ENCODE measurements around the gene STK11. TPM values are rescaled to one million over a fixed set of nuclear protein-coding genes. Genes with fewer than 3 reads are reported as not detected.
"Not testable (repeated sequence)": the region's sequence is repeated elsewhere in the genome, so short reads cannot be mapped to it uniquely, and the experiment has no call there.

Gene STK11
- total and polyA plus RNA-seq, 3 donors from 2014 or later: 194 to 209 (median 197) TPM

- H3K36me3 ChIP-seq (ENCODE audit: low read depth, missing control alignments): no peaks in the 10 kb centered on the region
- intact Hi-C loops (cut with DNase I; ENCODE audit: low total_unique reads): no loop called here
- no peak for TF ChIP-seq POLR2A (IDR thresholded peaks at IDR 0.05)
- TF ChIP-seq CTCF (IDR thresholded peaks at IDR 0.05): no peak
- H3K27me3 ChIP-seq: no peaks in the 10 kb centered on the region
- DNase-seq: no peak
- 82 to 85% methylated on average over 9 to 18 of the region's 19 CpGs for WGBS, 2 donors
- H3K4me1 ChIP-seq: no peaks in the 10 kb centered on the region
- no peak overlapping the region for H3K4me3 ChIP-seq
- no peaks in the 10 kb centered on the region for H3K9me3 ChIP-seq
- no peak overlapping the region for H3K27ac ChIP-seq
These were observed 21.9 kb upstream of the STK11 start for GRCh38 chr19:1183543-1184172.

GRCh38 chr19:1189419-1189818, 16.2 kb upstream of the STK11 start:
- Histone ChIP-seq H3K4me1 (no peaks in the 10 kb centered on the region), H3K36me3 (ENCODE audit: low read depth, missing control alignments) (no peaks in the 10 kb centered on the region), H3K4me3 (no peak overlapping the region), H3K9me3 (no peaks in the 10 kb centered on the region), H3K27ac (no peak overlapping the region), H3K27me3 (no peaks in the 10 kb centered on the region)
- no peak for TF ChIP-seq POLR2A (IDR thresholded peaks at IDR 0.05)
- no peak for TF ChIP-seq CTCF (IDR thresholded peaks at IDR 0.05)
- WGBS, 2 donors: 81 to 82% methylated on average over 9 of the region's 9 CpGs
- intact Hi-C loops (cut with DNase I; ENCODE audit: low total_unique reads): no loop called here
- DNase-seq: no peak

GRCh38 chr19:1199531-1199930, 6.0 kb upstream of the STK11 start:
- DNase-seq: no peak
- no peaks in the 10 kb centered on the region for H3K27me3 ChIP-seq
- TF ChIP-seq CTCF (IDR thresholded peaks at IDR 0.05) (no peak), POLR2A (IDR thresholded peaks at IDR 0.05) (no peak)
- H3K4me3 ChIP-seq: no peak overlapping the region
- H3K9me3 ChIP-seq: no peaks in the 10 kb centered on the region
- WGBS, 2 donors: 86 to 90% methylated on average over 10 of the region's 10 CpGs
- H3K36me3 ChIP-seq (ENCODE audit: low read depth, missing control alignments): no peaks in the 10 kb centered on the region
- peaks cover 15% of the 10 kb centered on the region for H3K4me1 ChIP-seq
- no peak overlapping the region for H3K27ac ChIP-seq
- intact Hi-C loops (cut with DNase I; ENCODE audit: low total_unique reads): no loop called here

GRCh38 chr19:1200614-1201013, 5.0 kb upstream of the STK11 start:
- H3K27me3 ChIP-seq; H3K36me3 ChIP-seq (ENCODE audit: low read depth, missing control alignments); H3K4me3 ChIP-seq; intact Hi-C loops (cut with DNase I; ENCODE audit: low total_unique reads); H3K27ac ChIP-seq; DNase-seq; H3K9me3 ChIP-seq: not testable (repeated sequence)
- WGBS, 2 donors: 86 to 91% methylated on average over 3 to 4 of the region's 4 CpGs
- H3K4me1 ChIP-seq: peaks cover 22% of the 10 kb centered on the region

- H3K27me3 ChIP-seq: no peaks in the 10 kb centered on the region
- no peak for TF ChIP-seq POLR2A (IDR thresholded peaks at IDR 0.05)
- no peak for TF ChIP-seq CTCF (IDR thresholded peaks at IDR 0.05)
- peak overlapping the region; percentile 69 to 80 for H3K4me3 ChIP-seq
- no peaks in the 10 kb centered on the region for H3K36me3 ChIP-seq (ENCODE audit: low read depth, missing control alignments)
- no peaks in the 10 kb centered on the region for H3K9me3 ChIP-seq
- no peak for DNase-seq
- intact Hi-C loops (cut with DNase I; ENCODE audit: low total_unique reads): no loop called here
- peak overlapping the region; percentile 83 to 93 for H3K27ac ChIP-seq
- 0 to 1% methylated on average over 23 to 41 of the region's 78 CpGs for WGBS, 2 donors
- H3K4me1 ChIP-seq: peaks cover 51% of the 10 kb centered on the region
These were observed 729 bp downstream of the STK11 start for GRCh38 chr19:1206150-1206863.

Data from testis (tissue), 3 donors.